IPS-15b (cell line): ENCODE data around the gene USH2A.

Experiments
- H3K27me3 ChIP-seq: one replicate; pipeline ENCODE4 v1.6.1; 2013; ENCODE audit warnings: low read length; ENCODE audit not compliant: control insufficient read depth, insufficient read depth
- H3K36me3 ChIP-seq: one replicate; pipeline ENCODE4 v1.6.1; 2013; ENCODE audit warnings: low read length; ENCODE audit not compliant: control insufficient read depth, insufficient read depth
- H3K4me1 ChIP-seq: one replicate; pipeline ENCODE4 v1.6.1; 2013; ENCODE audit warnings: mild to moderate bottlenecking, low read length; ENCODE audit not compliant: control insufficient read depth, insufficient read depth
- H3K4me3 ChIP-seq: one replicate; pipeline ENCODE4 v1.5.1; 2013; ENCODE audit warnings: low read depth, low read length
- H3K9ac ChIP-seq: one replicate; pipeline ENCODE4 v1.6.1; 2013; ENCODE audit warnings: low read depth, mild to moderate bottlenecking, low read length
- H3K9me3 ChIP-seq: one replicate; pipeline ENCODE4 v1.6.1; 2013; ENCODE audit warnings: mild to moderate bottlenecking, low read length; ENCODE audit not compliant: control insufficient read depth, insufficient read depth

Gene USH2A

DNA sequence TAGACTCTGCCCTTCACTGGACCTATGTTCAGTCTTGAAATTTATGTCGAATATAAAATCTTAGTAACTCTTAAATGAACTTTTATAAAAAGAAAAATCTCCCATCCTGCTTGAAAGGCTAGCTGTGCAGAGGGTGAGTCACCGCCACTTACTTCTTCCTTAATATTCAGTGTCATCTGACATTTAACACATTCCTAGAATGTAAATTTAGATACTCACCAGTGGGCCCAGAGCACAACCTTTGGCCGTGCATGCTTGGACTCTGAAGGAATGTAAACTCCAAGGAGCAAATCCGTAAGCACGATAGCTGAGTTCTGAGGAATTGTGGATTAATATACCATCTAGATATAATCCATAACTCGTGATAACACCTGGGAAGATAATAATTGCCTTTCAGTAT lies 452.8 kb downstream of the USH2A start:
- no peak overlapping the region for H3K4me3 ChIP-seq
- H3K4me1 ChIP-seq = no peaks in the 10 kb centered on the region
- no peaks in the 10 kb centered on the region for H3K27me3 ChIP-seq
- H3K9ac ChIP-seq = no peak overlapping the region
- H3K9me3 ChIP-seq = no peaks in the 10 kb centered on the region
- no peaks in the 10 kb centered on the region for H3K36me3 ChIP-seq

DNA sequence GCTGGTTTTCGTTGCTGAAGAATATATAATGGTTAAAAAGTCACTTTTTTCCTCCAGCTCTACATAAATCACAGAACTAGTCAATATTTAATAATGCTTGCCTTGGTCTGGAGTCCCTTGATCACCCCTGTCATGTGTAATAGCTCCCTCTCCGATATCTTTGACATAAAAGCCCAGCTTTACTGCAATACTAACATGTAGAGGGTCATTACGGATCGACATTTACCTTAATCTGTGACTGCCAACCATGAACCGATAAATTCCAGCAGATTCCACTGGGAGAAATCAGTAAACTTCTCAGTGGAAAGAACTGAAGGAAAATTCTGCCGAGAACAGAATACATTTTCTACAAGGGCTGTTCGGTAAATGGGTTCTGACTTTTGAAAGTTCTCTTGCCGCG lies 459.6 kb downstream of the USH2A start:
- no peaks in the 10 kb centered on the region for H3K9me3 ChIP-seq
- H3K9ac ChIP-seq = no peak overlapping the region
- no peak overlapping the region for H3K4me3 ChIP-seq
- H3K27me3 ChIP-seq = no peaks in the 10 kb centered on the region
- H3K36me3 ChIP-seq = no peaks in the 10 kb centered on the region
- H3K4me1 ChIP-seq = no peaks in the 10 kb centered on the region

DNA sequence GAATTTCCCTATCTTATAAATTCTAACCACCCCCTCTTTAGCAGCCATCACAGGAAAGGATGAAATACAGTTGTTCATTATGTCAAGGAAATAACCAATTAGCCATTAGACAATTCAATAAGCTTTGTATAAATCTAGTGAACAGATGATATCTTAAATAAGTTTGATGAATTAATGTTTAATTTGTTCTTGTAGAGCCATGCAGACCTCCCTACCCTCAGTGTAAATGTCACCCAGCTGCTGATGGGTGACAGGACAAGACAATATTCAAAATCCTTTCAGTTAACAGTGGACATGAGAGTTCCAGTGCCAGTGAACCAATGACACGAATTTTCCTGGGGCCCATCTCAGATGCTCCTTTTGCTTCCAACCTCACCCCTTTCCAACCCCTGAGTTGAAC lies 460.2 kb downstream of the USH2A start:
- Histone ChIP-seq H3K4me3 (no peak overlapping the region), H3K36me3 (no peaks in the 10 kb centered on the region), H3K4me1 (no peaks in the 10 kb centered on the region), H3K27me3 (no peaks in the 10 kb centered on the region), H3K9me3 (no peaks in the 10 kb centered on the region), H3K9ac (no peak overlapping the region)

DNA sequence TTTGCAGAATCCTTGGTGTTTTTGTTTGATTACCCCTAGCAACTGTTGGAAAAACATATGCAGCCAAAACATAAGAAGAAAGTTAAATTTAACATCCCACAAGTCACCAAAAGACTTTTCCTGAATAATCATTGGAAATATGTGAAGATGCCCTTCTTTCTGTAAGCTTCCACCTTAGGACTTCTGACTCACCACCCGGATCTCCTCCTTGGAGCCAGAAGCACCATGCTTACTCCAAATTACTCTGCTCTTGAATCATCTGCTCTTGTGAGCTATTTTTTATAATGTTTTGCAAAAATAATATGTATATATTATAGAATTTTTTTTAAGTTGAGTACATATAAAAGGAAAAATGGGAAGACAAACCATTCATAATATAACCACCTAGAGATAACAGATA lies 464.4 kb downstream of the USH2A start:
- Histone ChIP-seq H3K4me1 (no peaks in the 10 kb centered on the region), H3K9me3 (no peaks in the 10 kb centered on the region), H3K27me3 (no peaks in the 10 kb centered on the region), H3K4me3 (no peak overlapping the region), H3K9ac (no peak overlapping the region), H3K36me3 (no peaks in the 10 kb centered on the region)

DNA sequence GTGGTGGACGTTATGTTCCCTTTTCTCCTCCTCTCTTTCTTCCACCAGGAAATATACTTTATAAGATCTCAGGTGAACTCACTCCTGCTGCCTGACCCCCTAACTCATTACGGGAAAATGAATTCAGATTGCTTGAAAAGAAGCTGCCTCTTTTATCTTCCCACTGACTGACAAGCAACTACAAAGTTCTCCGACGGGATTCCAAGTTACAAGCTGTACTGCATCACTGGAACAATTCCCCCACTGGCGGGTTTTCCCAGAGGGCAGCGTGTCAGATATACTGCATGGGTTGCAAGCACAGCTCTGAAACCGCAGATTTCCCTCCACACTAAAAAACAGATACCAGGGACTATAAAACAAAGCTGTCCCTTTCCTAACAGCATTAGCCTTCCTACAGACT lies 465.6 kb downstream of the USH2A start:
- Histone ChIP-seq H3K27me3 (no peaks in the 10 kb centered on the region), H3K4me1 (no peaks in the 10 kb centered on the region), H3K9ac (no peak overlapping the region), H3K9me3 (no peaks in the 10 kb centered on the region), H3K4me3 (no peak overlapping the region), H3K36me3 (no peaks in the 10 kb centered on the region)

DNA sequence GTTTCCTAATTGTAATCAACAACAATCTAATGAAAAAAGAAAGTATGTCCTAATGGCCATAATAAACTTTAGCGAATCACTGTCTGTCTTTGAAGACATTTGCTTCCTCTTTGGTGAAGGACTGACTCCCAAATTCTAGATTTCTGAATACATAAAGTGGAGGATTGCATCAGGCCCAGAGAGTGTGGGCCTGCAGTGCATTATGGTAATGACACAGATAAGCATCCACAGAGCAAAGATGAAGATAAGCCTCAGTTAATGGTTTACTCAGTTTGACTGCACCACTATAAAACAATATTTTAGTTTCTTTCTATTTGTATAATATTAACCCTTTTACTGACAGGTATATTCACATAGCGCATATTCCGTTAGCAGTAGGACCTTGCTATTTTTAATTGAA lies 490.7 kb downstream of the USH2A start:
- H3K9ac ChIP-seq = no peak overlapping the region
- no peaks in the 10 kb centered on the region for H3K36me3 ChIP-seq
- no peaks in the 10 kb centered on the region for H3K9me3 ChIP-seq
- no peak overlapping the region for H3K4me3 ChIP-seq
- H3K4me1 ChIP-seq = no peaks in the 10 kb centered on the region
- no peaks in the 10 kb centered on the region for H3K27me3 ChIP-seq

DNA sequence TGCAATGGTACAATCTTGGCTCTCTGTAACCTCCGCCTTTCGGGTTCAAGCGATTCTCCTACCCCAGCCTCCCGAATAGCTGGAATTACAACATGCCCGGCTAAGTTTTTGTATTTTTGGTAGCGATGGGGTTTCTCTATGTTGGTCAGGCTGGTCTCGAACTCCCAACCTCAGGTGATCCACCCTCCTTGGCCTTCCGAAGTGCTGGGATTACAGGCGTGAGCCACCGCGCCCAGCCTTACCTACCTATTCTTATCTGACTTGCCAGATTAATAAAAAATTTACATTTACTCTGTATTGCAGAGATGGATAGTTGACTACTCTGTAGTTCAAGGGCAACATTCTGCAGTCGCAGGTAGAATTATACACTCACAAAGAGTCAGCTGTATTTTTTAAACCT lies 496.6 kb downstream of the USH2A start:
- no peak overlapping the region for H3K9ac ChIP-seq
- H3K9me3 ChIP-seq = no peaks in the 10 kb centered on the region
- H3K27me3 ChIP-seq = no peaks in the 10 kb centered on the region

DNA sequence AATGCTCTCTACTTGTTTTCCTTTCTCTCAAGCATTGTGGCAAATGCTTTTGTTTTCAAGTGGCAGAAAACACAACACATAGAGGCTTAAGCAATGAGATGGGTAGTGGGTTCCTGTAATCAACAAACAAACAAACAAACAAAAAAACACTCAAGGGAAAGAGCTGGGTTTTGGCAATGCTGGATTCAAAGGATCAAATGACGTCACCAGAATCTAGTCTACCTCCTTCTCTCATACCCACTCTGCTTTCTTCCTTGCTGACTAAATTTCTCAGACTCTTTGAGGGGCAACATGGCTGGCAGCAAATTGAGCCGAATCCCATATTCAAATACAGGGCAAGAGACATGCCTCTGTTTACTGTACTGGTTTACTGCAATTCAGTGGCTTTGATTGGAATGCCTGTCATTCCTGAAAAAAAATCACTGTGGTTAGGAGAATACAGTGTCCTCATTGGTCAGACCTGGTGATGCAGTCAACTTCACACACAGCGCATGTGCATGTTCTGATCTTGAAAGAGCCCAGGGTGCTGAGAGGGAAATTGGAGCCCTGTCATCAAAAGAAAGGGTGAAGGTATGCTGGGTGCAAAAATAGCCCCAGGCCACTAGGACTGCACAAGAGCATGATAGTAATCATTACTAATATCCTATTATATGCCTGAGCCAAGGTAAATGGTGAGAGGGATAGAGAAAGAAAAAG lies 500.0 kb downstream of the USH2A start:
- Histone ChIP-seq H3K9ac (no peak overlapping the region), H3K9me3 (no peaks in the 10 kb centered on the region), H3K36me3 (no peaks in the 10 kb centered on the region), H3K27me3 (no peaks in the 10 kb centered on the region), H3K4me1 (peaks cover 3% of the 10 kb centered on the region), H3K4me3 (no peak overlapping the region)

More for the DNA sequence above, 496.6 kb downstream of the USH2A start:
- Histone ChIP-seq H3K36me3 (no peaks in the 10 kb centered on the region), H3K4me1 (peaks cover 3% of the 10 kb centered on the region), H3K4me3 (no peak overlapping the region)

DNA sequence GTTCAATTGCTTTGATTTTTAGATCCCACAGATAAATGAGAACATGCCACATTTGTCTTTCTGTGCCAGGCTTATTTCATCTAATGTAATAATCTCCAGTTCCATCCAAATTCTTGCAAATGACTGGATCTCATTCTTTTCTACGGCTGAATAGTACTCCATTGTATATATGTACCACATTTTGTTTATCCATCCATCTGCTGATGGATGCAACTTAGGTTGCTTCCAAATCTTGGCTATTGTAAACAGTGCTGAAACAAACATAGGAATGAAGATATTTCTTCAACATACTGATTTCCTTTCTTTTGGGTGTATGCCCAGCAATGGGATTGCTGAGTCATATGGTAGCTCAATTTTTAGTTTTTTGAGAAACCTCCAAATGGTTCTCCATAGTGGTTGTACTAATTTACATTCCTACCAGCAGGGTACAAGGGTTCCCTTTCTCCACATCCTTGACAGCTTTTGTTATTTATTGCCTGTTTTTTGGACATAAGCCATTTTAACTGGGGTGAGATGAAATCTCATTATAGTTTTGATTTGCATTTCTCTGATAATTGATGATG lies 511.8 kb downstream of the USH2A start:
- no peak overlapping the region for H3K9ac ChIP-seq
- no peaks in the 10 kb centered on the region for H3K9me3 ChIP-seq
- no peak overlapping the region for H3K4me3 ChIP-seq
- H3K4me1 ChIP-seq = no peaks in the 10 kb centered on the region
- H3K36me3 ChIP-seq = no peaks in the 10 kb centered on the region
- H3K27me3 ChIP-seq = no peaks in the 10 kb centered on the region

DNA sequence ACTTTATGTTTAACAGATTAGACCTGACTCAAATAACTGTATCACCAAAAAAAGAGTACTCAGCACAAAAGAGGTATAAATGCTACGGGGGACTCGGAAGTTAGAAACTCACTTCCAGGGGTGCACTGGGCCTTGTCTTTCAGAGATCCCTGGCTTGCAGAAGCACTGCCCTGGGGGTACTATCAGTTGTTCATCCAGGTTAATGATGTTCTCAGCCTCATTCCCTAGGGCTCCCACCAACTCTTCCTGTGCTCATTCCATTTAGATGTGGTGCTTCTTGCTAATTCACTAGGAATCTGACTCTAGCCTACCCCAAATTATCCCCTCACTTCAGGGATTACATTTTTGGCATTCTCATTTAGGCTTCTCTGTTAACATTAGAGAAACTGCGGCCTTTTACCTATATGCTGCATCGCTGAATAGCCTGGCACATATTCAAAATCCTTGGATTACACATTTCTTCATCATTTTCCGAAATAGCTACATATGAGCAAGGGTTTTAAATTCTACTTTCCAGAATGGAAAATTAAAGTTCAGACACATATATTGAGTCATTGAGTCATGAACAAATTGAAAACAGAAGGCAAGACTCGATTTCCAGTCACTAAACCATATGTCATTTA lies 517.6 kb downstream of the USH2A start:
- Histone ChIP-seq H3K36me3 (no peaks in the 10 kb centered on the region), H3K9ac (no peak overlapping the region), H3K4me1 (no peaks in the 10 kb centered on the region), H3K27me3 (no peaks in the 10 kb centered on the region), H3K4me3 (no peak overlapping the region), H3K9me3 (no peaks in the 10 kb centered on the region)

DNA sequence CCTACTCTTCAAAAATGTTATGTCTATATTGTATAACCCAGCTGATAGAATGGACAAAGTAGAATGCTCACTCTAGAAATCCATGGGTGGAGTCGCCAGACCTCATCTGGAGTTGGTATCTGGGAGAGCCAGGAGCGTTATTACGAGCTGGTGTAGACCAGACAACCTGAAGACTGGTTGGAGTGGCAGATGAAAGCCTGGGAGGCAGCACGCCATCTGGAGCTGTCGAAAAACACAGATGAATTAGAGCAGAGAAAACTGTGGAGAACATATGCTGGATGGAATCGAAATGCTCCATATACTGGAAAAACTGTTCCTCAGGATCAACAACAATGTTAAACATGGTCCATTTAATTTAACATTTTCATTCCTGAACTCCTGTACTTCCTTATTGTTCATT lies 522.6 kb downstream of the USH2A start:
- no peaks in the 10 kb centered on the region for H3K4me1 ChIP-seq
- no peaks in the 10 kb centered on the region for H3K9me3 ChIP-seq
- no peak overlapping the region for H3K9ac ChIP-seq
- no peak overlapping the region for H3K4me3 ChIP-seq
- H3K27me3 ChIP-seq = no peaks in the 10 kb centered on the region
- H3K36me3 ChIP-seq = no peaks in the 10 kb centered on the region

DNA sequence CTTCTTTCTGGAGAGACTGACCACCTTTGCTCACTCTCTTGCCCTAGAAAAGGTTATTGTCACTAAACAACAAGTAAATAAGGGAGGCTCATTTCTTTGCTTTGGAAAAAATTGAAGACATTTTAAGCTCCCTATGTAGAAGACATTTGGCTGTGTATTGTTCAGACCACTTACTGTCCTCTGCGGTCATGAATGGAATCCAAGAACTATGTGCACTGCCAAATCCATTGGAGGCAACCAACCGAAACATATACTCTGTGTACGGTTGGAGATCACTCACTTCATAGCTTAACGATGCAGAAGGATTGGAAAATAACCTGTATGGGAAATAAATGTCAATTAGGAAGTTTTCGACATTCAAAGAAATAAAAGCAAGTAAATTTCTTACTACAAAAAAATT lies 523.3 kb downstream of the USH2A start:
- H3K4me3 ChIP-seq = no peak overlapping the region
- H3K36me3 ChIP-seq = no peaks in the 10 kb centered on the region
- H3K9me3 ChIP-seq = no peaks in the 10 kb centered on the region
- no peak overlapping the region for H3K9ac ChIP-seq
- H3K4me1 ChIP-seq = no peaks in the 10 kb centered on the region
- no peaks in the 10 kb centered on the region for H3K27me3 ChIP-seq
